ENCODE data around the gene STX5. TPM values are rescaled to one million over a fixed set of nuclear protein-coding genes. Genes with fewer than 3 reads are reported as not detected.

Gene STX5
- total and polyA plus RNA-seq, 10 of the 15 experiments (the other 5 are each of a cell fraction or from before 2014, with no cell fraction given), result 3.8 to 35.4 (median 27.4) TPM

- TF ChIP-seq MEF2A (IDR thresholded peaks at IDR 0.05; ENCODE audit: insufficient read depth, low read depth, low read length) (no peak), ZBTB4 (CRISPR knock-in tag; IDR thresholded peaks at IDR 0.05) (no peak), BCL11A (IDR thresholded peaks at IDR 0.05; ENCODE audit: low read depth, low read length) (0 out of 2 replicates have a peak, but pooled peaks have one; percentile 7), PRDM15 (CRISPR knock-in tag; IDR thresholded peaks at IDR 0.05) (no peak), ZNF384 (IDR thresholded peaks at IDR 0.05; ENCODE audit: borderline replicate concordance, low read depth, low read length) (no peak), E2F8 (IDR thresholded peaks at IDR 0.05; ENCODE audit: low read depth, partially characterized antibody) (no peak), ASH2L (IDR thresholded peaks at IDR 0.05; ENCODE audit: borderline replicate concordance, low read depth) (peak; percentile 37; the same call in 1 of the 2 replicates), MLLT1 (IDR thresholded peaks at IDR 0.05) (0 out of 2 replicates have a peak, but pooled peaks have one; percentile 7), EP300 (IDR thresholded peaks at IDR 0.05; ENCODE audit: borderline replicate concordance in 1 of 2, control insufficient read depth in 1 of 2, low read depth in 2 of 2, low read length in 2 of 2) (no peak), POLR2AphosphoS5 (IDR thresholded peaks at IDR 0.05; ENCODE audit: low read length) (peak; percentile 95), ETV6 (conservative IDR thresholded peaks at IDR 0.05 in 1 of 2, IDR thresholded peaks at IDR 0.05 in 1 of 2; ENCODE audit: borderline replicate concordance in 1 of 2, low read depth in 1 of 2) (no peak), RAD51 (IDR thresholded peaks at IDR 0.05) (no peak), POLR2A (IDR thresholded peaks at IDR 0.05; ENCODE audit: low read depth, low read length) (peak; percentile 98), KLF5 (IDR thresholded peaks at IDR 0.05; ENCODE audit: partially characterized antibody) (peak; percentile 28), MTA3 (IDR thresholded peaks at IDR 0.05; ENCODE audit: borderline replicate concordance, low read length) (peak; percentile 84; the same call in 1 of the 2 replicates), RFX5 (IDR thresholded peaks at IDR 0.05; ENCODE audit: low read depth, low read length) (no peak), IKZF1 (conservative IDR thresholded peaks at IDR 0.05) (peak; percentile 42)
Measured at GRCh38 chr11:62791501-62792201, 40.2 kb downstream of the STX5 start, which contains the start of gene TMEM223 (continued).
